Fibroblast of lung (primary cell): ENCODE measurements around the gene NCKAP5.

ENCODE experiments used
- EZH2 ChIP-seq: IDR thresholded peaks from 2 replicates; pipeline ENCODE4 v1.5.1; 2012; ENCODE audit warnings: low read length, control low read depth, mild to moderate bottlenecking; ENCODE audit errors: missing control alignments
- TF ChIP-seq, protein P1 (sequence below), 2 donors: IDR thresholded peaks in 1 of 2; conservative IDR thresholded peaks in 1 of 2; 1 replicate in 1 of 2; 2 replicates in 1 of 2; pipeline ENCODE4 v1.5.1; 2011 to 2012; ENCODE audit warnings: low read length in 2 of 2, control low read depth in 1 of 2, inconsistent platforms in 1 of 2, low read depth in 1 of 2, mild to moderate bottlenecking in 1 of 2

DNA sequence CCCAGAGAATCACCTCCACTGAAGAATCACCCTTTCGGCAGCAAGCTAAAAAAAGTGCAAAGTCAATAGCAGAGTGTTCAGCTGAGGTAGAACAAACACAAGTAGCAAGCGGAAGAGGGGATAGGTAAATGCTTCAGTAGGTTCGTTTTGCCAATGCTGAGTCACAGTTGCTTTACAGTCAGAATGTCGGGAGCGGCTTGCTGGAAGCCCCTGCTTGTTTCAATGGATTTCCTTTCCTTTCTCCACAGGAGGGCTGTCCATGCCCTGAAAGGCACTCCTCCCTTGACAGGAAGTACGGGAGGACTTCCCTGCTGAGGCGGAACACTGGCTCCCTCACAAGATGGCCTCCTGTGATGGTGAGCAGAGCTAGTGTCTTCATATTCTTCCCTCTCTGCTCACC lies 752.0 kb downstream of the NCKAP5 start:
- TF ChIP-seq, protein P1, sequence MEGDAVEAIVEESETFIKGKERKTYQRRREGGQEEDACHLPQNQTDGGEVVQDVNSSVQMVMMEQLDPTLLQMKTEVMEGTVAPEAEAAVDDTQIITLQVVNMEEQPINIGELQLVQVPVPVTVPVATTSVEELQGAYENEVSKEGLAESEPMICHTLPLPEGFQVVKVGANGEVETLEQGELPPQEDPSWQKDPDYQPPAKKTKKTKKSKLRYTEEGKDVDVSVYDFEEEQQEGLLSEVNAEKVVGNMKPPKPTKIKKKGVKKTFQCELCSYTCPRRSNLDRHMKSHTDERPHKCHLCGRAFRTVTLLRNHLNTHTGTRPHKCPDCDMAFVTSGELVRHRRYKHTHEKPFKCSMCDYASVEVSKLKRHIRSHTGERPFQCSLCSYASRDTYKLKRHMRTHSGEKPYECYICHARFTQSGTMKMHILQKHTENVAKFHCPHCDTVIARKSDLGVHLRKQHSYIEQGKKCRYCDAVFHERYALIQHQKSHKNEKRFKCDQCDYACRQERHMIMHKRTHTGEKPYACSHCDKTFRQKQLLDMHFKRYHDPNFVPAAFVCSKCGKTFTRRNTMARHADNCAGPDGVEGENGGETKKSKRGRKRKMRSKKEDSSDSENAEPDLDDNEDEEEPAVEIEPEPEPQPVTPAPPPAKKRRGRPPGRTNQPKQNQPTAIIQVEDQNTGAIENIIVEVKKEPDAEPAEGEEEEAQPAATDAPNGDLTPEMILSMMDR (conservative IDR thresholded peaks at IDR 0.05 in 1 of 2, IDR thresholded peaks at IDR 0.05 in 1 of 2; ENCODE audit: low read depth in 1 of 2, low read length in 2 of 2), result no peak
- TF ChIP-seq EZH2, result no peak
